HG02885 (cell line): ENCODE data around the gene MAD1L1.

ENCODE experiments used
- ATAC-seq: cut with Tn5 transposase; IDR thresholded peaks from one replicate; pipeline ENCODE4 v1.9.1; 2021; ENCODE audit warnings: mild to moderate bottlenecking; ENCODE audit not compliant: unreplicated experiment, poor library complexity

MAD1L1 gene

DNA sequence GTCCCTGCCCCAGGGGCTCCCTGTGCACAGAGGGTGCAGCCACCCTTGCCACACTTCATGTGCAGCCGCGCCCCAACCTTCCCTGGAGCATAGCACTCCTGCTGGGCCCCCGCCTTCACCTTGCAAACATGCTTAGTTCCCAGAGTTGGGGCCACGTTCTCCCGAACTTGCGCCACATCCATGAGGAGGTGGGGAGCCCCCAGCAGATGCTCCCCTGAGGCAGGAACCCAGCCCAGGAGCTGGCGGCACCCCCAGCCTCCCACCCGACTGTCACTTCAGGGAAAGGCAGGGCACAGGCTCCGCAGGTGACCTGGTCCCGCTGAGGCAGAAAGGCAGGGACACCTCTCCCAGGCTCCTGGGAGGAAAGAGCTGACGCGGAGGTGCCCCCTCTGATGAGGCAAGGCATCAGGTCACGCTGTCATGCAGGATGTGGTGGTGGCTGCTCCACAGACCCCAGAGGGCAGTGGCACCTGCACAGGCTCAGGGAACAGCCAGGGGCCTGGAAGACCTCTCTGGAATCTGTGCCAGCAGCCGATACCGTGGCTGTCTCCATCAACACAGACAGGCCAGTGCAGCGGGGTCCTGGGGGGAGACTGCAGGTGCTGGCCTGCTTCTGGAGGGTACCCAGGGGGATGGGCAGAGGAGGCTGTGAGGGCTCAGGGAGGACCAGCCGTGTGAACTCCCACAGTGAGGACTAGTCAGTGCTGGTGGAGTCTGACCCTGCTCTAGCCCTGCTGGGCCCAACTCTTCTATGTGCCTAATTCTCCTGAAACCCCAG, 221.3 kb downstream of the MAD1L1 start:
- no peak for ATAC-seq

DNA sequence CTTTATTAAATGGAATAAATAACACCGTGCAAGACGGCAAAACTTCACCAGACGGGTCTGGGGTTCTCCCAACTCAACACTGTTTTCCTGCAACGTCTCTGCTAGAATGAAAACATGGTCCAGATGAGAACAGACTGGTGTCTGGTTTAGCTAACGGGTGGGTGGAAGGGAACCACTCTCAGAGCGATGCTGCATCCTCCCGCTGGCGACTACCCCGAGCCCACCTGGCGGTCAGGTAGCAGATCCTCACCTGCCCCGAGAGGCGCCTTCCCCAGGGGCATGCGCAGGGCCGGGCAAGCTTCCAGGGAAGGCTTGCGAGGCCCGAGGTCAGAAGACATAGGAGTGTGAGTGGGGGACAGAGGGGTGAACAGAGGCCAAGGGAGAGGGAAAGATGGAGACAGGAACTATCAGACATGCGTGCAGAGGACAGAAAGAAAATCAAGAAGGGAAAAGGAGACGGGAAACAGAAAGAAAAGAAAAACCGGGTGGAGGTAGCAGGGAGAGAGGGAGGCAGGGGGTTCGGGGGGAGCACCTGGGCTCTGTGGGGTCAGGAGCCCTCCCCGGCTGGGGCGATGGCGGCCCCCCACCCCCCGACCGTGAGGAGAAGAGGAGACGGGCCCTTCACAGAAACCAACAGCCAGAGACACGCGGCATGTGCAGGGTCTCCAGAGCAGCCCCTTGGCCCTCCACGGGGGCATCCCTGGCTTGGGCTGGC, 222.0 kb downstream of the MAD1L1 start:
- no peak for ATAC-seq

DNA sequence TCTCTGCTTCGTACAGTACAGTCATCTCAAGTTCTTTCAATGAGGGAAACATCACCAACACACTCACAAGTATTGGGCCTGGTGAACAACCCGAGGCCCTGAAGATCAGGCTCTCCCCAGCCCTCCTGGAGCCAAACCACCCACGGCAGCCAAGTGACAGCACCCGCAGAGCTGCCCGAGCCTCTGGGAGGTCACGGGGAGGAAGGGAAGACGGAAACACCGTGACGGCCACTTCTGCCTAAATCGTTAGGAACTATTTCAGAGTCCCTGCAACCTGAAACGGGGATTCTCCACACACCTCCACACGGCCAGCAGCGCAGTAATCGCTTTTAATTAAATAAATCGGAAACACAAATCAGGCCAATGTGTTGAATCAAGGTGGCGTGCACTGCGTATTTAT, 222.6 kb downstream of the MAD1L1 start:
- no peak for ATAC-seq

DNA sequence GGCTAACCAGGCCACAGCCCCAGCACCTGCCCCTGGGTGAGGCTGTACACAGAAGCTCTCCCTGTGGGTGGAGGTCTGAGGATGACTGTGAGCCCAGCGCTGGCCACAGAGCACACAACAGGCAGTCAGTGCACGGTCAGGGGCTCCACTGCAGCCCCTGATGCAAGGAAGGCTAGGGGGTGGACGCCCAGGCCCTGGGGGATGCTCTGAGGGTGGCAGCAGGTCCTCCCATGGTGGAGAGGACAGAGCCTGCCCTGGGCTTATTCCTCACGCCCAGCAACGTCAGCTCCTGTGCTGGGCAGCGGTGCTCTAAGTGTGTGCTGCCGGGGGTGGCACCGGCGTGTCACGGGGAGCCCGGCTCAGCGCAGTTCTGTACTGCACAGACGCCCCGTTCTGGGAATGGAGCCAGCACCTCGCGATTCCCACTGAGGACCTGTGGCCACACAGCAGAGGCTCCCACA, 223.2 kb downstream of the MAD1L1 start:
- no peak for ATAC-seq

DNA sequence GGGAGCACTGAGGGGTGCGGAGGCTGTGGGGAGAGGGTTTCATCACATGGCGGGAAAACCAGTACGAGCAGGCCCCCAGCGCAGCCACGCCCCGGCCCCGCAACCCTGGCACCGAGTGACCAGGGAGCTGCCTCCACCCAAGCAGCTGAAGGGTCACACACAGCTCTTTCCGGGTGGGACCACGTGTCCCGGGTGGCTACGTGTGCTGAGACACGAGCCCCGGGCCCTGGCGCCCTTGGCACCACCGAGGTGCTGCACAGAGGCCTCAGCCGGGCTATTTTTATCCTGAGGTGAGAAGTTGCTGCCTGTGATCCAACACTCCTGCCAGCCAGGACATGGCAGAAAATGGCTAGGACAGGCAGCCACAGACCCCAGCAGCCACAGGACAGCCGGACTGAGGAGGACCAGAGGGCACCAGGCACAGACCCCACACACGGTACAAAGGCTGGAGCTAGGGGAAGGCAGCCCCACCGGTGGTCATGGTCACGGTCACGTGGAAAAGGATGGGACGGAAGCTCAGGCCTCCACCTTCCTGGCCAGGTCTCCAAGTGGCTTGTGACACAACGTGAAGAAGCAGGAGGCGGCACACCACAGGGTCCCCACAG, 223.7 kb downstream of the MAD1L1 start:
- ATAC-seq, result no peak

DNA sequence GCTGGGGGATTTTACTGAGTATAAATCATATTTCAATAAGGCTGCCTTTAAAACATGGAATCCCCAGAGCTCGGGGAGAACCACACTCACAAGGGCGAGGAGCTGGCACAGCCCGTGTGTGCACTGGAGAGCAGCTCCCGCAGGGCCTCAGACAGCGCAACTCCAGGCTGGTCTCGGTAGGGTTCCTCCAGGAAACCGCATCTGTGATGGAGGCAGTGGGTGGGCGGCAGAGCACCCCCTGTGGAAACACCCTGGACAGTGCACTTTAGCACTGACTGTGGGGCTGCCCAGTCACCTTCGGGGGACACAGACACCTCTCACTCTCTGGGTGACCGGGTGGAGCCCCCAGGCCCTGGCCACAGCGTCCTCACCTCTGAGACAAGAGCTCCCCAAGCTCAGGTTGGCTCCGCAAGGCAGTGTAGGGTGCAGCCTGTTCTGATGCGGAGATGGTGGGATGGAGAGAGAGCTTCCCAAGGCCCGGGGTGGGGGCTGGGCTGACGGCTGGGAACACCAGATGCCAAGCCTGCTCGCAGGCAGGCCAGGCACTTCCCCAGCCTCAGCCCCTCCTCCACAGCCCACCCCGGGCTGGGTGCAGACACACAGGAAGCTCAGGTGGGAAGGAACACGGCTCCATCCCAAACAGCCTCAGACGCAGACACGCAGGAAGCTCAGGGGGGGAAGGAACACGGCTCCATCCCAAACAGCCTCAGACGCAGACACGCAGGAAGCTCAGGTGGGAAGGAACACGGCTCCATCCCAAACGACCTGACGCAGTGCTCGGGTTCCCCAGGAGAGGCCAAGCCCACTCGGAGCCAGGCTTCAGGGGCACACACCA, 224.4 kb downstream of the MAD1L1 start:
- no peak for ATAC-seq

DNA sequence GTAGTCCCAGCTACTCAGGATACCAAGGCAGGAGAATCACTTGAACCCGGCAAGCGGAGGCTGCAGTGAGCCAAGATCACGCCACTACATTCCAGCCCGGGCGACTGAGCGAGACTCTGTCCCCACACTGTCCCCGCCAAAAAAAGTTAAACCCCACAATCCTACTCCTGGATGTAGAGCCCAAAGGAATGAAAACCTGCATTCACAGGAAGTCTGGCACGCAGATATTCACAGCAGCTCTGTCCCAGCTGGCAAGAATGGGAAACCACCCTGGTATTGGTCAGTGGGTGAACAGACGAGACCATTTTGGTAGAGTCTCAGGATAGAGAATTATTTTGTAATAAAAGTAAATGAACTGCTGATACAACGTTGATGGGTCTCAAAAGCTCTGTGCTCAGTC, 225.2 kb downstream of the MAD1L1 start:
- no peak for ATAC-seq

DNA sequence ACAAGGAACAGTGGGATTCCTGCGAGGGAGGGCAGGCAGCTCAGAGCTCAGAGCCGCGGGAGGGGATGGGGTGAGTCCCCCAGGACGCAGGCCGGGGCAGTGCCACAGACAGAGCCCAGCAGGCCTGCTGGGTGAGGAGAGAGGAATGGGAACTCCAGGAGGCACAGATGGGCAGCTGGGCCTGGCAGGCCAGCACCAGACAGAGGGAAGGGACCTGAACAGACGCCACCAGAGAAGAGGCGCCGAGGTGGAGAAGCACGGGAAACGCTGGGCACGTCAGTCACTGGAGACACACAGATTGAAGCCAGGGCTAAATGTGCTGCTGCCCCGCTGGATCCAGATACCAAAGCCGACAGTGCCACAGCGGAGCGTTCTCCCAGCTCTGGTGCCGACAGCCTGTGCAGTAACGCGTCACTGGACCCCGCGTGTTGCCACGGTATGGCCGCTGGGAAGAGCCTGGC, 225.8 kb downstream of the MAD1L1 start:
- no peak for ATAC-seq

DNA sequence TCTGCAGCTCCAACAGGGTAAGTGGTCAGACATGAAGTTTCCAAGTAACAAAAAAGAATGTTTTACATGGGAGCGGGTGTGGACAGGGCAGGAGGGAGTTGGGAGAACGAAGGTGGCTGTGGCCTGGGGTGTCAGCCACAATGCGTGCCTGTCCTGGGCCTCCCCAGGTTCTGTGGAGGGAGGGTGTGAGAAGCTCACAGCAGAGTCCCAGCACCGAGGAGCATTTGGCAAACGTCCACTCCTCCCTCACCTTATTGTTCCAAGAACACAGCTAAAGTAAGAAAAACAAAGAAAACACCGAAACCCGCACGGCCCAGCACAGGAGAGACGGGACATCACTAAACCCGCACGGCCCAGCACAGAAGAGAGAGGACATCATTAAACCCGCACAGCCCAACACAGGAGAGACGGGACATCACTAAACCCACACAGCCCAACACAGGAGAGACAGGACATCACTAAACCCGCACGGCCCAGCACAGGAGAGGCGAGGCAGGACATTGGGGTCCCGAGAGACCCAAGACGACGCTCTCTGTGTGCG, 226.4 kb downstream of the MAD1L1 start:
- ATAC-seq, result no peak

DNA sequence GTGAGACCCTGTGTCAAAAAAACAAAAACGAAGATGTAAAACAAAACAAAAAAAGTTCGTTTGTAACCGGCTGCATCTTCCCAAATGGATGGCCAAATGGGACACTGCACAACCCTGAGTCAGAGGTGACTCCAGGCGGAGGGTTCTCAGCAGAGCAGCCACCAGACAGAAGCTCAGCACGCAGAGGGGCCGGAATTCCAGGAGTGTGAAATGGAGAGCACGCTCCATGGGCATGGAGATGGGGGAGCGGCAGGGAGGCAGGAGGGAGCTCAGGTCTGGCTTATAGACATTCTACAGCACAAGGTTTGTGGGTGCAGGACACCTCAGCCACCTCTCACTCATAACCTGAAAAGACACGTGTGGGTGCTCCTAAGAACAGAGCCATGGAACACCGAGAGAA, 227.0 kb downstream of the MAD1L1 start:
- ATAC-seq, result no peak

DNA sequence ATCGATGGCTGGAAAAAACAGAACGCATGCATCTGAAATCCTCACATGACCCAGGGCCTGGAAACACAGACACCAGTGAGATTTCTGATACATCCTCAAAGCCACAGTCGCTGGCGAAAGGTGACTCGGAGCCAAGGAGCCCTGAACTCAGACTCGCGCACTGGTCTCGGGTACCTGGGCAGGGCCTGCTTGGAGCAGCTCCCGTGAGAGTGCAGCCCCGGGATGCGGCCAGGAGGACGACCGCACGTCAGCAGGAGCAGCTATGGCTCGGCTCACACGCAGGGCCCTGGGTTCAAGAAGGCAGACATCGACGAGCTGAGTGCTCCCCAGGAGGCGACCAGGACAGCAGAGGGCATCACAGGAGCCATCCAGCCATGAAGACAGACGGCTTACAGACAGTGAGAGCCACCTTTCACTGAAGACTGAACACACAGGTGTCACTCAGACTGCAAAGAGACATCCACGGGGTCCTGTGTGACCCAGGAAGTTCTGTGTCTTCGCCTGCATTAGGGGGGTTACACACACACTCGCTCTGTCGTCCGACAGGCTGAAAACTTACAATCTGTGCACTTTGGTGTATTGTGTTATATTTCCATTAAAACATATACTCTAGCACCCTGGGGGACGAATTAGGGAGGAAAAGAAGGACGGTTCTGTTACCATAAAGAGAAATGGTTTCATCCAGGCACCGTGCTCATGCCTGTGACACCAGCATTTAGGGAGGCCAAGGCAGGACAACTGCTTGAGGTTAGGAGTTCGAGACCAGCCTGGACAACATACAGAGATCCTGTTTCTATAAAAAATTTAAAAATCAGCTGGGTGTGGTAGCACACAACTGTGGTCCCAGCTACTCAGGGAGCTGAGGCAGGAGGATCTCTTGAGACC, 227.7 kb downstream of the MAD1L1 start:
- ATAC-seq, result no peak

DNA sequence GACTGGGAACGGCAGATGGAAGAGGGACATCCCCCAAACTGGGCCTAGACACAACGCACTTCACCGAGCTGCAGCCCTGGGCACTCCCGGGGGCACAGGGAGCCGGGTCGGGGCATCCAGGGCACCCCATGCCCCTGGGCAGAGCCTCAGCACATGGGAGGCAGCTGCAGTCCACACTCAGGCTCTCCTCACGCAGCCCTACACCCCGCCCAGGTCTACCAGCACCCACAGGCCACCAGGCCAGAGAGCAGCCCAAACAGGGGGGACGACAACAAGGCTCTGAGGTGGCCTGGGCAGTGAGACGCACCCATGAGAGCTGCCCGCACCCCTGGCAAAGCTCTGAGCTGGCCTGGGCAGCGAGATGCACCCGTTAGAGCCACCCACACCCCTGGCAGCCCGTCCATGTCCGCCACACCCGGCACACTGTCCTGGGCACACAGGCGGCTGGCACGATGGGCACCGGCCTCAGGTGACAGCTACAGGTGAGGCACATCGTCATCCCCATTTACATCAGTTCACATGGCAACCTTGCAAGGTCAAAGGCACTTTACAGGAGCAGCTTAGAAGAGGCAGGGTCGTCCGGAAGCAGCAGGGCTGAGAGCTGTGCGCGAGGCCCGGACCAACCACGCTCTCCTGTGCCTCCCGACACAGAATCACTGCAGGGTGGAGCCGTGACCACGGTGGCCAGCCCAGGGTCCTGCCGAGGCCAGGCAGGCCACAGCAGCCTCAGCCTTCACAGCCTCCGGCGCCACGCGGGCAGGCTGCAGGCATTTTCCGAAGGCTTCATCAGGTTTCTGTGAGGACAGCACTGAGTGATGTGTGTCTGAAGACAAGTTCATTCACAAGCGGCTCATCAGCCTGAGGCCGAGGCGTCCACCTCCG, 228.6 kb downstream of the MAD1L1 start:
- no peak for ATAC-seq

DNA sequence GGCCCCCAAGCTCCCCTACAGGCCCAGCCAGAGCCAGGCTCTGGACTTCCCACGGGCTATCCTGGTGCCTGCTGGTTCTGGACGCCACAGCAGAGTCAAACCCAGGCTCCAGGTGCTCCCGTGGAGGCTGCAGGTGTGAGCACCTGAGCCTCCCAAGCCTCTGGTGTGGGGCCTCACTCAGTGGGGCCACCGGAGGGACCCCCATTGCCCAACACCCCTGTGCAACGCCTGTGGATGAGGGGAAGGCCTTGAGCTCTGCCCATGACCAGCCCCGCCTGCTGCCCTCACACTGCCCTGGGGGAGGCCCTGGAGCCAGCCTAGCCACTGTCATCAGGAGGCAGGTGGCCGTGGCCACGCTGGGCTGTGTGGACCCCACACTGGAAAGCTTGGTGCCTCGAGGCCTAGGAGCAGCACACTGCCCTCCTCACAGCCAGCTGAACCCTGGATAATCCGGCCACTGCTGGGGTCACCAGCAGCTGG, 229.3 kb downstream of the MAD1L1 start:
- ATAC-seq, result no peak

DNA sequence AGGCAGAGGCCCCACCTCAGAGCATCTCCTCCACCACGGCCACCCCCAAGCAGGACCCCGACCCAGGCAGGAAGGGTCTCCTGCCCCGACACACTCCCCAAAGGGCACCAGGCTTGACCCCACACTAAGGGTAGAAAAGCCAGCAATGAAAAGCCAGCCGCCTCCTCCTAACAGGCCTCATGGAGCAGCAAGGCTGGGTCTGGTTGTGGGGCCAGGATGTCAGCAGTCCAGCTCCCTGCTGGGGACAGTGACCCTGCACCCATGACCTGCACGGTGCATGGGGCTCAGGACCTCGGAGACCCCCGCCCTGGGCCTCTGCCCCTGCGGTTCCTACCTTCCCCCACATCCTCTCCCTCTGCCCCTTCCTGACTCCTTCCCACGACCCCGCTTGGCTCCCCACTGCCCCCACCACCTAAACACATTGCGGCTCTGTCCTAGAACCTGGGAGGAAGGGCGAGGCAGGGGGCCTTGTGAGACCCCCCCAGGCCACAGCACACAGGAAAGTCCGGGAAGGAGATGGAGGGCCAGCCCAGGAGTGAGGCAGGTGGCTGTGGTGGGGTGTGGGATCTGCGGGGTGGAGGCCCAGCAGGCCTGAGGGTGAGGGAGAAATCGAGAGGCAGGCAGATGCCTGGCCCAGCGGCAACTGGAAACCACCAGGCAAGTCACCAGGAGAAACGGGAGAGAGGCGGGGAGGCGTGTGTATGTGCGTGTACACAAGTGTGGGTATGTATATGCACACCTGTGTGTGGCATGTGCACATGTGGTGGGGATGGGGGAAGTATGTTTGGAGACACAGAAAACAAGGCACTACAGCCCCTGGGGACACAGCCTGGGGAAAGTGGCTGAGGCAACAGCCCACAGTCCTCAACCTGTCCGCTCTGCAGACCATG, 229.9 kb downstream of the MAD1L1 start:
- ATAC-seq, result no peak

DNA sequence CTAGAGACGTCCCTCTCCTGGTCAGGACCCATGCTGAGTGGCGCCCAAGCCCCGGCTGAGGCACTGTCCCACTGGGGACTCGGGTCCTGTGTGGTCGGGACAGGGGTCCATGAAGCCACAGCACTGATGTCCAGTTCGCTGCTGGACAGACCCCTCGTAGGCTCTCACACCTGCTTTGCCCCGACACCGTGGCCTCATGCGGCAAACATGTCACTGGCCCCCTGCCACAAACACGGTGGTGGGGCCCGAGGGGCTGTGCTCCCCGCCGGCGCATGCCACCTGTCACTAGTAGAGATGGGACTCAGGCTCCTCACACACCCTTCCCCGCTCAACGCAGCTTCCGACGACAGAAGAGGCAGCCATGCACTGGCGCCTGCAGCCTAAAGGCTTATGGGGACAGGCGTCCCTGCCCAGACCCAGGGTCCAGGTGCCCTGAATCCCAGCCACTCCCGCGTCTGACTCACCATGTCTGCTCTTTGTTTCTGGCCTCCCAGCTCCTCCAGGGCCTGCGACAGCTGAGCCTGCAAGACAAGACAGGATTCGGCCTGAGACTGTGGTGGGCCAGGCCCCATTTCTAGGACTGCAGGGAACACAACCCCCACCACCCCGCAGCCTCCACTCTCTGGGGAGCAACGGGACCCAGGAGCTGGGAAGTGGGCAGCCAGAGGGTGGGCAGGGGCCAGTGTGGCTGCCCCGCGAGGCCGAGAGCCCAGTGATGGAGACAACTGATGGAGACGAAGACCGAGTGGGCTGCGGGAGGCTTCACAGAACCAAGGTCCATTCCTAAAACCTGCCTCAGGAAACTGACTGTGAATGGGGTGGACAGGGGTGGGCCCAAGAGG, 230.9 kb downstream of the MAD1L1 start:
- no peak for ATAC-seq

DNA sequence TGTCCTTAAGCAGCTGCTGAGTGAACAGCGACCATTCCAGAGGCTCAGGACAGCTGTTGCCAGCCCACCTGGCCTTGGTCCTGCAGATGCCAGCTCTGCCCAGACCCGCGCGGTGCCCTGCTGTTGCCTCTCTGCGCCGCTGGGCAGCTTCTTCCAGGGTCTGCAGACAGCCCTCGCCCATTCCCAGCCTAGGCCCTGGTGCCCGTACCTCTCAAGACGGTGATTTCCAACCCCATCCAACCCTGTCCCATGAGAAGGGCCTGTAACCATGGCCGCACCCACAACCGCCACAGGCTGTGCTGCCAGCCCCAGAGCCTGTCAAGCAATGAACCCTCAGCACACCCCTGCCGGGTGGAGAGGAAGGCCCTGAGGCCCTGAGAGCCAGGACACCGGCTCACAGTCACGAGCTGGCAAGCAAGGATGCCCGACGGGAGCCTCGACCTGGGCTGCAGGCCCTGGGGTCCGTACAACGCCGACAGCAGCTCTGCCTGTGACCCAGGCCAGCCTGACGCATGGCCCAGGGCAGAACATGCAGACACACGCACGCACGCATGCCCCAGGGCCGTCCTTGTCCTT, 231.9 kb downstream of the MAD1L1 start:
- ATAC-seq, result no peak
